GM10847 (cell line): ENCODE measurements around the gene VWA3A.

ENCODE experiments used
- POLR2A ChIP-seq: IDR thresholded peaks from 2 replicates; pipeline ENCODE4 v1.6.1; 2011; ENCODE audit not compliant: insufficient read length; ENCODE audit errors: extremely low read depth

VWA3A gene, protein sequence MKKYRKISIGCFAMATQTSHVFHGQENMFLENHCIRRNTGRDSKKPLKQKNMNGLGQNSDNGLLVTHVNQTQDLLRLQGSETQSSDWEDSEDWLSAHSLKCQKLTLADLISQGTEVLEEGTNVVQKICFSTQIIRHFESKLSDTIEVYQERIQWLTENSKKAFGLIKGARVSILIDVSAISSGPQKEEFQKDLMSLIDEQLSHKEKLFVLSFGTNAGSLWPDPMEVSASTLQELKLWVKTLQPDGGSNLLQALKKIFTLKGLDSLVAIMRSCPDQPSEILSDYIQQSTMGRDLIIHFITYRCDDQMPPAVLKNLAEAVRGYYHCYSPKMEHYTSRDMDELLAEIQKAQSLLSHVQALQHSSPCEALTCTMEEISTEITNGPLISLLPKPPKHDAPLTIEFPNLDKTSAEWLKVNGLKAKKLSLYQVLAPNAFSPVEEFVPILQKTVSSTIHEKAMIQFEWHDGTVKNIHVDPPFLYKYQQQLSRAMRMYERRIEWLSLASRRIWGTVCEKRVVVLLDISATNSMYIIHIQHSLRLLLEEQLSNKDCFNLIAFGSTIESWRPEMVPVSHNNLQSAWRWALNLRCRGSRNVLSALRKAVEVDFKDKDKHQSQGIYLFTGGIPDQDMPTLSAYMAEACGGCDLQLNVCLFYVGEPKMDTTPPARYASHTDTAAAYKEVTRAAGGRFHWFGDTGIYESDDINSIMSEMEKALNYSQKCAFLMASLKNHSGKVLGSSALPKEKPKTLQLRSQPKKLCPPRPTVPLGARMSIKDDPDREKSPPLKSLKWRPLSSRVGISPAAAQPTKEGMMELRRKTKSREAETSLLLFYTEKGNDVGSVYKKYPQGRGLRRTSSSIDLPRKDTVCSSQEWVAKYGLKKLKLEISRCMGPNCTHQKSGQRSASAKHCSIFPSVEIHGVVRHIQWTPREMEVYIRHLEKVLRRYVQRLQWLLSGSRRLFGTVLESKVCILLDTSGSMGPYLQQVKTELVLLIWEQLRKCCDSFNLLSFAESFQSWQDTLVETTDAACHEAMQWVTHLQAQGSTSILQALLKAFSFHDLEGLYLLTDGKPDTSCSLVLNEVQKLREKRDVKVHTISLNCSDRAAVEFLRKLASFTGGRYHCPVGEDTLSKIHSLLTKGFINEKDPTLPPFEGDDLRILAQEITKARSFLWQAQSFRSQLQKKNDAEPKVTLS

DNA sequence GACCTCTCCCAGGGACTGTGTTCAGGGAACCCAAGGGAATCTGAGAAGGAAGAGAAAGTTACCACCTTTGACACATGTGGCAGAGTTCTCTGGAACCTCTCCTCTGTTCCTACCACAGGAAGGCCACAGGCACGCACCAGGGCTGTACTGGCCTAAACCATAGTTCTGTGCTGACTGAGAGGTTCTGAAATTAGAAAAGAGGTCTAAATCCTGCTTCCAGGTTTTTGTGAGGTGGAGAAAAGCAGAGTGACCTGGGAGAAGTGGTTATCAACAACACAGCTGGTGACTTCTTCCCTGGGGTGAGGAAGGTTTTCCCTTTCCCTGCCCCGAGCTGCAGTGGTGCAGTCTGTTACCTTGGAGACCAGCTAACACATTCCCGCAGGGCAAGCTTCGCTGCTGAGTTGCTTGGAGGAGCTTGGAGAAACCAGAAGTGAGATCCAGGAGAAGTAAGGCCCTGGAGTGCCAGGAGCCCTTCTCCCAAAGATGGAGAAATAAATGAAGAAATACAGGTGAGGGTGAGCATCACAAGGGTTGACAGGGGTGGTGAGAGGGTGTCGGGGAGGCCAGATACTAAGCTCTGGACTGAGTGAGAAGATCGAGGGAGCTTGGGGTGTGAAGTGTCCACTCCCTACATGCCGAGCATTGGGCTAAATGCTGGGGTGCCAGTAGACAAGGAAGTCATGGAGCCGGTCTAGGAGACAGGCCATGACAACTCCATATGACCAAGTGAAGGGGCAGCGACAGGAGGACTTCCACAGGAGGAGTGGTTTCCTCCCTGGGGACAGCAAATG is at the start of gene VWA3A:
Gene VWA3A (plus strand): TSS at position 399 of the 791 bp plus-strand sequence. CDS start 97 bp downstream, at position 496.
- no peak for TF ChIP-seq POLR2A

DNA sequence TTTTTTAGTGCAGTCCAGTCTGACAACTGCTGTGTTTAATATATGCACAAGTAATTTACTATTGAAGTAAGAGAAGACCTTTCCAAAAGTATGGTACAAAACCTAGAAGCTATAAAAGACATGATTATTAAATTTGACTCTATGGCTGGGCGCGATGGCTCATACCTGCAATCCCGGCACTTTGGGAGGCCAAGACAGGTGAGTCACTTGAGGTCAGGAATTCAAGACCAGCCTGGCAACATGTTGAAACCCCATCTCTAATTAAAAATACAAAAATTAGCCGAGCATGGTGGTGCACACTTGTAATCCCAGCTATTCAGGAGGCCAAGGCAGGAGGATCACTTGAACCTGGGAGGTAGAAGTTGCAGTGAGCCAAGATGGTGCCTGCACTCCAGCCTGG is 41.4 kb upstream of the VWA3A start:
- no peak for TF ChIP-seq POLR2A

DNA sequence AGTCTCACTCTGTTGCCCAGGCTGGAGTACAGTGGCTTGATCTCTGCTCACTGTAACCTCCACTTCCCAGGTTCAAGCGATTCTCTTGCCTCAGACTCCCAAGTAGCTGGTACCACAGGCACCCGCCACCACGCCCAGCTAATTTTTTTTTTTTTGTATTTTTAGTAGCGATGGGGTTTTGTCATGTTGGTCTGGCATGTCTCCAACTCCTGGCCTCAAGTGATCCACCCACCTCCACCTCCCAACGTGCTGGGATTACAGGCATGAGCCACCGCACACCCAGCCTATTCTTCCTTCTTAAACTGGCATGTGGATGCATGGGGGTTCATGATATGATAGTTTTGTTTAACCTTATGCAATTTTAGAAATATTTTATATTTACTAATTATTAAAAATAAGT is 39.4 kb upstream of the VWA3A start:
- no peak for TF ChIP-seq POLR2A

DNA sequence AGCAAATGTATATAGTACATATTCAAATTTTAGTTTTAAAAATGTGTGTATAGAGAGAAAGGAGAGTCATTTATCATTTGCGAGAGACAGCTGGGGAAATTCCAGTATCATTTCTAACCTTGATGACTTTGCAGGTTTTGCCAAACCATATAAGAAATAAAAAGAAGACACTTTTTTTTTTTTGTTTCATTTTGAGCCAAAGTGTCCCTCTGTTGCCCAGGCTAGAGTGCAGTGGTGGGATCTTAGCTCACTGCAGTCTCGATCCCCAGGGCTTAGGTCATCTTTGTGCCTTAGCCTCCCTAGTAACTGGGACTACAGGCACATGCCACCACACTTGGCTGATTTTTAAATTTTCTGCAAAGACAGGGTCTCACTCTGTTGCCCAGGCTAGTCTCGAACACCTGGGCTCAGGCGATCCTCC is 38.4 kb upstream of the VWA3A start:
- TF ChIP-seq POLR2A = no peak

DNA sequence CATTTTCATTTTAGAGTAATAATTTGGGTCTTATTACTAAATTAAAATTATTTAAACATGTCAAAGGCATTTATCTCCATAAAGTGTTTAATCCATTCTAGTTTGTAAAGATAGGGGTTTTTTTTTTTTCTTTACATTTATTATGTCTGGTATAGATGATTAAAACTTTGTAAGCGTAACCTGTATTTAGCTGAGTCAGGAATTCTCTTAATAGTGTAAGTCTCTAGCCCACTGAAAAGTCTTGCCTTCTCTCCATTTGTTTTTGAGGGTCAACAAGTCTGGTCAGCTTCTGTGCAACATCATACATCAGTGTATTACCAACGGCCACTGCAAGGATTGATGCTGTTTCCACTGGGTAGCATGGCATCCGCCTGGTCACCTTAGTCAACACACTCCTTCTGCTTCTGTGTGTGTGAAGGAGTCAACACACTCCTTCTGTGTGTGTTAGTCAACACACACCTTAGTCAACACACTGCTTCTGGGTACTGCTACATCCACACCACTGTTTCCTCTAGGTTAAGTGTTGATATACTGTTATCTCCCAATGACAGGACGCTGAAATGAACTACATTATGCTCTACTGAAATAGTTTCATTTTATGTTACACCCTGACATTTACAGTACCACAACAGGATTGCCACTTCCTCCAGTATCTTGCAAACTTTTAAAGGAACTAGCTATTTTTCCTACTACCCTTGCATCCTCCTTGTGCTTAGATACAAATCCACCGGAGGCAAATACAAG is 37.3 kb upstream of the VWA3A start:
- no peak for TF ChIP-seq POLR2A

DNA sequence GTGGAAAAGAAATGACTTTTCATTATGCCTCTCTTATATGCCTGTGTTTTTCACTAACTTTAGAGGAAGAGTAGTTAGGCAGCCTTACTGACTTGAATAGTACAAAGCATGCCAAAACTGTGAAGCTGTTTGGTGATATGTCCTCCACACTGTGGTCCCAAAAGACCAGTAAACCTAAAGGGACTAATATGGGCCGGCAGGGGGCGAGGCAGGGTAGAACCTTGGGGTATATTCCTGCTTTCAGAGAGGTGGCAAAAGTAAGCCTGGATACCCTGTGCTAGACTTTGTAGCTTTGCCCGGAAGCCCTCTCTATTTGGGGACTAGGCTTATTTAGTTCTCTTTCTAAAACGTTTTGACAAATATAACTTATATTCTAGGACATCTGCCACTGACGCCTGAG is 36.5 kb upstream of the VWA3A start:
- no peak for TF ChIP-seq POLR2A

DNA sequence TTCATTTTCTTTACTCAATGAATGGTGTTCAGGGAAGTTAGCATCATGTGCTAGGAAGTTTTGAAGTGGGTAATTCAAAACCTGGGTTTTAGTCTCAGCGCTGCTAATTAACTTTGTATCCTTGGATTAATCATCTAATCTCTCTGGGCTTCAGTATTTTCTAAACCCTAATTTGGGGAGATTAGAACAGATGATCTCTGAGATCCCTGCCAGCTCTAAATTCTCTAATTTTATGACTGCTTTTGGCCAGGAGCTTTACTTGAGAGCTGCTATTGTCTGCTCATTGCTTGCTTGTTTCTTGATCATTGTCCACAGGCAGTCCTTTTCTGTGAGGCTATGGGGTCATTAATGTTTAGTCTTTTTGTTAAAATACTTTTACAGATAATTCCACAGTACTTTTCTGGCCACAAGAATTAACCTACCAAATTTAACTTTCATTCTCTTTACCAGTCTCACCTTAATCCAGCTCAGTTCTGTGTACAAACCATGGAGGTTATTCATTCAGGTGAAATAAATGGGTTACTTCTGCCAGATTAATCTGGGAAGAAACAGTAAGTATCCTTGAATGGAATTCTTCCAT is 28.4 kb upstream of the VWA3A start:
- TF ChIP-seq POLR2A = no peak

DNA sequence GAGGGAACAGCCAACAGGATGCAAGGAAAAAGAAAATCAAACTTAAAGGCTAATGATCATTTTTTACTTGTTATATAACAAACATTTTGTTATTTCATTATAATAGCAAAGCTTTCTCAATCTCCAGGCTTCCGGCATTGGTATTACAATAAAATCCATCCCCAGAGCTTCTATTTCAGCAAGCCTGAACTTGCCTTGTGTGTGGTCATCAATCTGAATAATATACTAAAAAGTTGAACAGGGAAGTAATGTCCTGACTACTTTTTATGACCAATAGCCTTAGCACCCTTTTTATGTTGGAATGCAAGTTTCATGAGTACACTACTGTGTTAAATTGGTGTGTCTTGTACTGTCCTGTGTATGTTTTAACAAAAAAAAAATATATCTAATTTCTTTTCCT is 27.1 kb upstream of the VWA3A start:
- TF ChIP-seq POLR2A = no peak

DNA sequence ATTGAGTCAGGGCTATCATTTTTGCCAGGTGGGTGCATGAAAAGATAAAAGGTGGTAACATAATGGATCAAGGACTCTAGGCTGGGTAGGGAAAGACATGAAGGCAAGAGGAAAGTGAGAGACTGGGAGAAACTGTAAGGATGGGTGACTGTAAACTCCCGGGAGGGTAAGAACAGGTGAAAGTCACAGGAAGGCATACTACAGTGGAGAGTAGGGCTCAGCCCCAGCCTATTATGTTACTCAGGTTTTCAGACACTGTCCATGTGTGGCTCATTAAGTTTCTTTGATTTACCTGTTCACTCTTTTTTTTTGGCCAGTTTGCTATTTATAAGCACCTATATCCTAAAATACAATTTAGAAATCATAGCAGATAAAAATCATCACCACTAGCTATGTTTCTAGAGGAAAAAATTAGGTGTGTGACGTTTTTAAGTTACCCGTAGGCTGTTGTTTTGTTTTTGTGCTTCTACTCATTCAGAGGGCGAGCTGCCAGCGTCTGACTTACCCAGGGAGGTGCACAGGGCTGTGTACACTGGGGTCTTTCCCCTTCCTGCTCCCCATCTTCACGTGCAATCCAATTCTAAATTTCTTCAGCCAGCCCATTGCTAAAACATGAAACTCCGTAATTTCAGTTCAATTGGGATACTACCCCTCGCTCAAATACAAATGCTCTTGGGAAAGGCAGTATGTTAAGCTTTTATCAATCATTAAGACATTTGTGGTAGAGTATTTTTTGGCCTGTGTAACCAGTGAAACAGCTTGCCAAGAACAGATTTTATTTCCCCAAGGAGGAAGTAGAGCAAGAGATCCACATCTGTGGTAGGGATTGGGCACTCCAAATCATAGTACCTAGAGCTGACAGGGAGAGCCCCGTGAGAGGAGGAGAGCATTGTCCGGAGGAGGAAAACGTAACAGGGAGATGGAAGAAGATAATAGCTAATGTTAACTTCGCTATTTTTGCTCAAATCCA is 21.7 kb upstream of the VWA3A start:
- no peak for TF ChIP-seq POLR2A

DNA sequence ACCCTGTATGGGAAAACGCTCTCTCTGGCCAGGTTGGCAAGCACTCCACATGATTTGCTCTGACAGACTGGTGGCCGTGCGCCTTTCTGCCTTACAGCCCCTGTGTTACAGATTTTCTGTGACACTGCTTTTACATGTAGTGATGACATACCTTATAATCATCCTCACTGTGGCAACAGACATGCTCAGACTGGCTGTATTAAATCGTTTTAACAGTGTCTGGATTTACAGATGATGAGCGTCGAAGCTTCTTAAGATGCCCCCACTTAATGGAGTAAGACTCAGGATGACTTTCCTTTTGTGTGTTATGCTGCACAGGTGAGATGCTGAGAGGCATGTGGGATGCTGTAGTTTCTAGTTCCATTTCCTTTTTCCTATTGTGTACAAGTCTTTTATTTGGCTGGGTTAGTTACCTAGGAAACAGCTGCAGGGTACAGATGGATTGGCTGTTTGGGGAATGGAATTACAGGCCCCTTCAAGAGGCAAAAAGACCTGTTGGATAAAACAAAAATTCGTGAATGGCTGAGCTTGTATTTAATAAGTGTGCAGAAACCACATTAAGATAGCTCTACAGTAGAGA is 20.9 kb upstream of the VWA3A start:
- TF ChIP-seq POLR2A = no peak

DNA sequence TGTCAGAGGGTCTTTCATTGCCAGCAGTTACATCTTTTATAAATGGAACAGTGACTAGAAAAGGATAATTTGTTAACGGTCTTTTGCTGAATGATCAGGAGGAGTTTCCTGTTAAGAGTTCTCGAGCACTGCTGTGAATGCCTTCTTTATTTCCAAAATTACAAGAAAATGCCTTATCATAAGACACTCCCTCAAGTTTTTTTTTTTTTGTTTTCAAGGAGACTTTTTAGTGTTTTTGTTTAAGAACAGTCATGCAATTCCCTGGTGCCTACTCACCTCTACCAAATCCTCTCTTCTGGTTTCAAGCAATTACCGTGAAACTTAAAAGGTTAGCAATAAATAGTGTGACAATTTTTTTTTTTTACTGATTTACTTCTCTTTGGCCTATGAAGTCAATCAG is 19.0 kb upstream of the VWA3A start:
- TF ChIP-seq POLR2A = no peak

DNA sequence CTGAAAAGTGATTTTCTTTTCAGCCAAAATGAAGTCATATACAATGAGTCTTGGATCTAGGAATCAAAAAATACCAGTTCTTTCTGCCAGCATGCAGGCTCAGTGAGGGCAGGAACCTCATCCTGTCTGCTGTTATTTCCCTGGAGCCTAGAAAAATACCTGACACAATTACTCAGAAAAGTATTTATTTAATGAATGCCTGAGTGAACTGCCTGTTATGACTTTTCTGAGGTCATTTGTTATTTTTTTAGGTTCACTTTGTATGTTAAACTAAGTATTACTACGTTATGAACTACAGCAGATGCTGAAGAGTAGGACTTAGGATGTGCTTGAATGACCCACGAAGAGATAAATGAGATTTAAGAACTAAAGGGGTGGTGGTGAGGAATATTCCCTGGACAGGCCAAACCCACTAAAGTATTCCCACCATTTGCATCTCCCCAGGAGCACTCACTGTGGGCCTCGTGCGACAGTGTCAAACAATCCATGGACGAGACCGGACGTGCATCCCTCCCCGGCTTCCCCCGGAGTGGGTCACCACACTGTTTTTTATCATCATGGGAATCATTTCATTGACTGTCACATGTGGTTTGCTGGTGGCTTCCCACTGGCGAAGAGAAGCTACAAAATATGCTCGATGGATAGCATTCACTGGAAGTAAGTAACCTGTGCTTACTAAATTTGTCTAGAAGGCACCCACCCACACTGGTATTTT is 17.1 kb upstream of the VWA3A start:
- no peak for TF ChIP-seq POLR2A
